Progenitor cell of endocrine pancreas (in vitro differentiated cells): Measurements from ENCODE around the gene PLXNA1. TPM values are rescaled to one million over a fixed set of nuclear protein-coding genes. Genes with fewer than 3 reads are reported as not detected.

Experiments used
- DNase-seq: peaks from one replicate; pipeline ENCODE4 v3.0.0; 2021; ENCODE audit warnings: low spot score; ENCODE audit not compliant: unreplicated experiment
- H3K27ac Mint-ChIP-seq: 2 replicates; pipeline ENCODE4 v1.8.0; 2021; ENCODE audit warnings: mild to moderate bottlenecking, moderate library complexity, mixed read lengths
- H3K27me3 Mint-ChIP-seq: 2 replicates; pipeline ENCODE4 v1.8.0; 2021; ENCODE audit warnings: mixed read lengths
- H3K36me3 Mint-ChIP-seq: 2 replicates; pipeline ENCODE4 v1.8.0; 2022; ENCODE audit warnings: mixed read lengths; ENCODE audit not compliant: insufficient read depth
- H3K4me1 Mint-ChIP-seq: 2 replicates; pipeline ENCODE4 v1.8.0; 2021; ENCODE audit warnings: low read depth, mixed read lengths
- H3K4me3 Mint-ChIP-seq: 2 replicates; pipeline ENCODE4 v1.8.0; 2021; ENCODE audit warnings: low read depth, mild to moderate bottlenecking, moderate library complexity, mixed read lengths
- H3K9me3 Mint-ChIP-seq: 2 replicates; pipeline ENCODE4 v1.8.0; 2021; ENCODE audit warnings: low read depth, mixed read lengths
- CTCF ChIP-seq: fragments of 200-600 bp; sonication (generic); IDR thresholded peaks from one replicate; pipeline ENCODE4 v1.5.0; 2021; ENCODE audit warnings: antibody characterized with exemption, mild to moderate bottlenecking; ENCODE audit not compliant: unreplicated experiment
- total RNA-seq: library from RNA; stranded (reverse); gene quantifications from 2 replicates; pipeline ENCODE4 v1.2.1, GENCODE V29; 2021

Gene PLXNA1
- total RNA-seq, 1 donor from 2014 or later, result 104 TPM

- TF ChIP-seq CTCF, result no peak
- no peak overlapping the region for H3K27ac Mint-ChIP-seq
- peaks cover 7% of the 10 kb centered on the region for H3K36me3 Mint-ChIP-seq
- no peak for DNase-seq
- no peaks in the 10 kb centered on the region for H3K4me1 Mint-ChIP-seq
- no peaks in the 10 kb centered on the region for H3K27me3 Mint-ChIP-seq
- no peaks in the 10 kb centered on the region for H3K9me3 Mint-ChIP-seq
- no peak overlapping the region for H3K4me3 Mint-ChIP-seq
Measured at GRCh38 chr3:127031845-127032244, 48.9 kb downstream of the PLXNA1 start.

DNA sequence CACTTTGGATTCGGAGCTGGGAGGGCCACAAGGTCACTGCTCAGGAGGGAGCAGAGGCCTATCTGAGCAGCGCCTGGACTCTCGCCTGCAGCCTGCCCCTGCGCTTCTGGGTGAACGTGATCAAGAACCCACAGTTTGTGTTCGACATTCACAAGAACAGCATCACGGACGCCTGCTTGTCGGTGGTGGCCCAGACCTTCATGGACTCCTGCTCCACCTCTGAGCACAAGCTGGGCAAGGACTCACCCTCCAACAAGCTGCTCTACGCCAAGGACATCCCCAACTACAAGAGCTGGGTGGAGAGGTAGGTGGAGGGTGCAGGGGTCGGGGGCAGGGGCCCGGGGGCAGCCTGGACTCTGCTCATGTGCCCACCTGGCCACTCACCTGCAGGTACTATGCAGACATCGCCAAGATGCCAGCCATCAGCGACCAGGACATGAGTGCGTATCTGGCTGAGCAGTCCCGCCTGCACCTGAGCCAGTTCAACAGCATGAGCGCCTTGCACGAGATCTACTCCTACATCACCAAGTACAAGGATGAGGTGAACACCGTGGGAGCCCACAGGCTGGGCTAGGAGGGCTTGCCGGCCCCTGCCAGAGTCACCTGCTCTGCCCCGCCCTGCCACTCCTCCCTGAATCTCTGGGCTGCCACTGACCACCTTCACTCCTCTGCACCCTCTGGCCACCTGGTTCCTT is 49.5 kb downstream of the PLXNA1 start:
- Mint-ChIP-seq H3K27ac (no peak overlapping the region), H3K36me3 (peaks cover 7% of the 10 kb centered on the region), H3K4me3 (no peak overlapping the region), H3K4me1 (no peaks in the 10 kb centered on the region), H3K9me3 (no peaks in the 10 kb centered on the region), H3K27me3 (no peaks in the 10 kb centered on the region)
- no peak for TF ChIP-seq CTCF
- no peak for DNase-seq

Other genes with a start within 250 kb of the PLXNA1 start
- not detected in 2 replicates for gene PRR23E, start 210.0 kb downstream of the PLXNA1 start, total RNA-seq